SK-N-MC (cell line): ENCODE data around the gene PDGFRA.

Experiments used
- EZH2 ChIP-seq: fragments of 200-600 bp; sonication (generic); IDR thresholded peaks from one replicate; pipeline ENCODE4 v1.6.1; 2017; ENCODE audit warnings: antibody characterized with exemption
- POLR2AphosphoS5 ChIP-seq: IDR thresholded peaks from 2 replicates; pipeline ENCODE4 v1.6.1; 2012; ENCODE audit warnings: mild to moderate bottlenecking, low read depth, low read length, borderline replicate concordance

DNA sequence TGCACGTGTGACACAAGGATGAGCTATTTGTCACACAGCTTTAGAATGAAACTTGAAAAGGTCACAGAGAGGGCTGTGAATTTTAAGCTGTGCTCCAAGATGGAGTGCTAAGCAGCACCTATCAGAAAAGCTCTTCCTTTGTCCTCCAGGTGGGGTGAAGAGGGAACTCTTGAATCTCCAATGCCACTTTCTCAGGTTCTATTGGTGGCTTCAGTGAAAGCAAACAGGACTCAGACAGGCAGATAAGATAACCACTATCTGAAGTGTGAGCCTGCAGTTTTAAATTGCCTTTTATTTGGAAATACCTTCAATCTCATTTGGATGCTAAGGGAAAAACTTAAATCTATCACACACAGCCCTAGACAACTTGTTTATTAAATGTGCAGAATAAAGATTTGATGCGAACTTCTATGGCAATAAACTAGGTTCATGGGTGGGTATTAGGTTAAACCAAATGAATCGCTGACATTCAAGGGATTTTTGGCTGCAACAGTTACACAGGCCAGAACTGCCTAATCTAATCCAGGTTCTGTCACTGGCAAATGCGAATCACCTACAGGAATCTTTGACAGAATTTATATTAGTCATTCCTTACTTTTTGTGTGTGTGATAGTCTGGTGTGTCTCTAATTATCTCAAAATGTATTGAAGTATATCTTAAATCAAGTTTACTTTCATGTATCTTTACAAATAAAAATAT lies 13.6 kb upstream of the PDGFRA start:
- no peak for TF ChIP-seq POLR2AphosphoS5
- TF ChIP-seq EZH2: no peak
